Testis (tissue), 3 donors: ENCODE results near the gene KCNQ5. TPM values are rescaled to one million over a fixed set of nuclear protein-coding genes. Genes with fewer than 3 reads are reported as not detected.

ENCODE experiments used
- DNase-seq: peaks from one replicate; pipeline ENCODE4 v3.0.0-alpha.2; 2019
- H3K27ac ChIP-seq, 2 donors: fragments of 200-600 bp; sonication (generic); one replicate each; pipeline ENCODE4 v1.5.1; 2019
- H3K27me3 ChIP-seq: fragments of 200-600 bp; sonication (generic); one replicate; pipeline ENCODE4 v1.5.1; 2019
- H3K36me3 ChIP-seq: fragments of 200-600 bp; sonication (generic); one replicate; pipeline ENCODE4 v1.5.1; 2017; ENCODE audit warnings: low read depth; ENCODE audit errors: missing control alignments
- H3K4me1 ChIP-seq: fragments of 200-600 bp; sonication (generic); one replicate; pipeline ENCODE4 v1.5.1; 2019
- H3K4me3 ChIP-seq, 2 donors: fragments of 200-600 bp; sonication (generic); one replicate each; pipeline ENCODE4 v1.5.1; 2017 to 2019
- H3K9me3 ChIP-seq: fragments of 200-600 bp; sonication (generic); one replicate; pipeline ENCODE4 v1.5.1; 2017
- CTCF ChIP-seq, 3 experiments: fragments of 450-650 bp in 2 of 3; fragments of 200-600 bp in 1 of 3; sonication (generic) in 1 of 3; IDR thresholded peaks; one replicate each; pipeline ENCODE4 v1.5.1; 2016 to 2019; ENCODE audit warnings: antibody characterized with exemption in 3 of 3, mild to moderate bottlenecking in 2 of 3, moderate library complexity in 1 of 3
- POLR2A ChIP-seq: fragments of 450-650 bp; IDR thresholded peaks from one replicate; pipeline ENCODE4 v1.6.1; 2017; ENCODE audit warnings: antibody characterized with exemption, mild to moderate bottlenecking, moderate library complexity
- WGBS, 2 donors: methylation state at CpG; one replicate each; pipeline ENCODE4 v1.1.5; 2018; 5-methylcytosine and 5-hydroxymethylcytosine counted together
- intact Hi-C: fragments of 100-400 bp; cut with DNase I; formaldehyde crosslinking; loops from one replicate; pipeline ENCODE4 v1.15.1; 2023; ENCODE audit warnings: low total_unique reads
- polyA plus RNA-seq: library from polyadenylated mRNA; stranded (reverse); fragments of 350-450 nt; fragmentation: Illumina TruSeq; extraction: RNeasy Lipid Tissue Mini Kit (QIAGEN cat#74804); gene quantifications from one replicate; pipeline ENCODE4 v1.2.3, GENCODE V29; 2014; ENCODE audit warnings: low read depth, low replicate concordance; ENCODE audit not compliant: insufficient read depth
- total RNA-seq, 2 donors: library from RNA; depleted of rRNA; stranded (reverse); fragments of >200 nt; gene quantifications; one replicate each; pipeline ENCODE4 v1.2.3, GENCODE V29; 2016

The KCNQ5 gene
- total and polyA plus RNA-seq, 3 donors from 2014 or later, result 0.43 to 1.1 (median 0.73) TPM

- intact Hi-C loops, result no loop called here
- 55 to 61% methylated on average over 2 of the region's 2 CpGs for WGBS, 2 donors
- H3K9me3 ChIP-seq, result no peaks in the 10 kb centered on the region
- no peaks in the 10 kb centered on the region for H3K4me1 ChIP-seq
- no peaks in the 10 kb centered on the region for H3K36me3 ChIP-seq
- no peak overlapping the region for H3K4me3 ChIP-seq
- no peak overlapping the region for H3K27ac ChIP-seq
- TF ChIP-seq POLR2A (no peak), CTCF (IDR thresholded peaks at IDR 0.05) (no peak)
- no peak for DNase-seq
- H3K27me3 ChIP-seq, result no peaks in the 10 kb centered on the region
These were observed 98.6 kb downstream of the KCNQ5 start for GRCh38 chr6:72720464-72720863.

DNA sequence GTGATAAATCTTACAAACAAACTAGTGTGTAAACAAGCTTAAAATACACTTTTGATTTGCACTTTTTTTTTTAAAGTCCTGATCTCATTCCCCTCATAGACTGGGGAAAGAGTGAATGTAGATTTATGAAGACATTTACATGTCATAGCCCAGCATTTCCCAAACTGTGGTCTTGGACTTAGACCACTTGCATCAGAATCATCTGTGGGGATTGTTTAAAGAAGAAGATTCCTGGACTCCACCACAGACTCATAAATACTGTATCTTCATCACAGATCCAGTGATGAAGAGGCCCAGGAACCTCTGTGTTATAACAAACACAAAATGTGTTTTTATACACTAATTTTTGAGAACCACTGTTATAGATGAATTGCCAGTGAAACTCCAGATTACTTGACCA, 99.5 kb downstream of the KCNQ5 start:
- Histone ChIP-seq H3K36me3 (no peaks in the 10 kb centered on the region), H3K4me3 (no peak overlapping the region), H3K27ac (no peak overlapping the region), H3K9me3 (no peaks in the 10 kb centered on the region), H3K27me3 (no peaks in the 10 kb centered on the region), H3K4me1 (no peaks in the 10 kb centered on the region)
- intact Hi-C loops, result no loop called here
- TF ChIP-seq CTCF (IDR thresholded peaks at IDR 0.05) (no peak), POLR2A (no peak)
- no peak for DNase-seq

DNA sequence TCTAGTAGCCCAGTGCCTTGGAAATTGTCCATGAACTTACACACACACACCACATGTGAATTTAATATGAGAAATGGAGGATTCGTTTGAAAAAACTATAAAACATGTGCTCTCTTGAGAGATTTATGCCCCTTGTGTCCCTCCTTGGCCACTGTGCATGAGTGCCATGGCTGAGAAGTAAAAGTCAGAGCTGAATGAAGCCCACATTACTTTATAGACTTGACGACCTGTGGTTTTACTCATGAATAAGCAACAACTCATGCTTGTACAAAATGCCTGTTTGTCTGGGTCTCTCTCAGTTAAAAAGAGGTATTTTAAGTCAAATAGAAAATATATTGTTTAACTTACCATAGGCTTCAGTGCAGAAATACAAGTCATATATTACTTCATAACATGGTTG, 102.7 kb downstream of the KCNQ5 start:
- DNase-seq, result no peak
- WGBS, 2 donors, result 52 to 68% methylated on average over 2 of the region's 2 CpGs
- no peak for TF ChIP-seq CTCF (IDR thresholded peaks at IDR 0.05)
- TF ChIP-seq POLR2A, result no peak

GRCh38 chr6:72728706-72729343, 107.0 kb downstream of the KCNQ5 start:
- Histone ChIP-seq H3K9me3 (no peaks in the 10 kb centered on the region), H3K27ac (no peak overlapping the region), H3K4me1 (no peaks in the 10 kb centered on the region), H3K36me3 (no peaks in the 10 kb centered on the region), H3K27me3 (no peaks in the 10 kb centered on the region), H3K4me3 (no peak overlapping the region)
- intact Hi-C loops, result no loop called here
- TF ChIP-seq CTCF (IDR thresholded peaks at IDR 0.05) (no peak), POLR2A (no peak)
- no peak for DNase-seq
- WGBS, 2 donors, result 75 to 78% methylated on average over 3 of the region's 3 CpGs

More for the DNA sequence above, 102.7 kb downstream of the KCNQ5 start:
- H3K27ac ChIP-seq, result no peak overlapping the region
- H3K9me3 ChIP-seq, result no peaks in the 10 kb centered on the region
- no peaks in the 10 kb centered on the region for H3K27me3 ChIP-seq
- H3K36me3 ChIP-seq, result no peaks in the 10 kb centered on the region
- intact Hi-C loops, result no loop called here
- no peak overlapping the region for H3K4me3 ChIP-seq
- no peaks in the 10 kb centered on the region for H3K4me1 ChIP-seq

- H3K4me3 ChIP-seq, result no peak overlapping the region
- no peak for TF ChIP-seq POLR2A
- H3K36me3 ChIP-seq, result no peaks in the 10 kb centered on the region
- no peak overlapping the region for H3K27ac ChIP-seq
- no peak for DNase-seq
- intact Hi-C loops, result no loop called here
- H3K27me3 ChIP-seq, result no peaks in the 10 kb centered on the region
- 86 to 92% methylated on average over 2 of the region's 2 CpGs for WGBS, 2 donors
- no peaks in the 10 kb centered on the region for H3K4me1 ChIP-seq
- H3K9me3 ChIP-seq, result no peaks in the 10 kb centered on the region
These were observed 111.2 kb downstream of the KCNQ5 start for GRCh38 chr6:72733045-72733444.
